ENCODE measurements around the gene MACROD2. TPM values are rescaled to one million over a fixed set of nuclear protein-coding genes. Genes with fewer than 3 reads are reported as not detected.

The MACROD2 gene
- total RNA-seq, 1 donor from 2014 or later, result 0.40 TPM

GRCh38 chr20:15396900-15397299 lies 1401.6 kb downstream of the MACROD2 start:
- DNase-seq (ENCODE audit: low read depth in 2 of 2), result no peak

DNA sequence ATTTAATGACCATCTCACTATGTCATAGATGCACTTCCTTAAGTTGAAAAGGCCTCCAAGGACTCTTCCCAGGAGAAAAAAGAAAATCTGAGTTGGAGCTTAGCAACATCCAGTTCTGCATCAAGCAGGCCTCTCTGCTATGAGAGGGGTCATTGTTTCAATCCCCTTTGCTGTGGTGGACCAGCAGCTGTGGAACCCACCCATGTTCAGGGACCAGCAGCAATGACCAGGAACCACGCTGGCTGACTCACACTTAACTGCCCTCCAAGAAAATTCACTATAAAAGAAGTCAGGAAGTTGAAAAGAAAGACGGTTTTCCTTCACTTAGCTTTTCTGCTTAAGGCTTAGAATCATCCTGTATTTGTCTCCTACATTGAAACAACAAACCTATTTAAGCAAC lies 1404.5 kb downstream of the MACROD2 start:
- DNase-seq (ENCODE audit: low read depth in 2 of 2), result no peak

- DNase-seq (ENCODE audit: low read depth in 2 of 2), result no peak
Measured at GRCh38 chr20:15406072-15406471, 1410.8 kb downstream of the MACROD2 start.

DNA sequence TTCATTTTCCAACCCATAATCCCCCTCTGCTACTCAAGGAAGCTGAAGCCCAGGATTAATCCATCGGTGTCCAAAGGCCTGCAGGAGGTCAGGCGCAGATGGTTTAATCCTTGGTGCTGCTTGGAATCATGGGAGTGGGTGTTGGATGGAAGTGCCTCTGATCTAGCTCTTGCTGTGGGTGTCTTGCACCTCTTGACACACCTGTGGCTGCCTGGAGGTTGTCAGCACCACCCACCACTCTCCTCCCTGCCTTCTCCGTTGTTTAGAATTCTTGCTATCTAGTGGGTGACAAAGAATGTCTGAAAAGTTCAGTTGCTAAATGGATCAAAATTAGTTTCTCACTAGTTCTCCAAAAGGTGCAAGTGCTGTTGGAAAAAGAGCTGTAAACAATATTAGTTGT lies 1416.5 kb downstream of the MACROD2 start:
- DNase-seq (ENCODE audit: low read depth in 2 of 2), result no peak

- no peak for DNase-seq (ENCODE audit: low read depth in 2 of 2)
Measured at GRCh38 chr20:15415908-15416307, 1420.6 kb downstream of the MACROD2 start.

DNA sequence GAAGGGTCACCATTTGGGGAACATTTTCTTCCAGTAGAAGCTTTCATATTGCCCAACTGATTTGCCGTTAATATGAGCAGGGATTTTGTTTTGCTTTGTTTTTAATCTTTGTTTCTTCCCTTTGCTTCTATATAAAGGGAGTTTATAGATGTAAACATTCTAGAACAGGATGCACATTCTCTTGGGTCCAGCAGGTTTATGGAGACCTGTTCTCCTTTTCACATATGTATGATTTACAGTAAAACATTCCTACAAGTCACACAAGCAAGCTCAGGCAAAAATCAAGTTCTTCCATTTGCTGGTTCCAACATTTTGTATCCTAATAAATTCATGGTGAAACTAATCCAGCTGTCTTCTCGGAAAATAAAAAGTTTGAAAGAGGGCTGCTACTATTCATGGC lies 1424.5 kb downstream of the MACROD2 start:
- no peak for DNase-seq (ENCODE audit: low read depth in 2 of 2)

GRCh38 chr20:15422966-15423365 lies 1427.7 kb downstream of the MACROD2 start:
- no peak for DNase-seq (ENCODE audit: low read depth in 2 of 2)

- no peak for DNase-seq (ENCODE audit: low read depth in 2 of 2)
Measured at GRCh38 chr20:15439551-15439950, 1444.2 kb downstream of the MACROD2 start.

DNA sequence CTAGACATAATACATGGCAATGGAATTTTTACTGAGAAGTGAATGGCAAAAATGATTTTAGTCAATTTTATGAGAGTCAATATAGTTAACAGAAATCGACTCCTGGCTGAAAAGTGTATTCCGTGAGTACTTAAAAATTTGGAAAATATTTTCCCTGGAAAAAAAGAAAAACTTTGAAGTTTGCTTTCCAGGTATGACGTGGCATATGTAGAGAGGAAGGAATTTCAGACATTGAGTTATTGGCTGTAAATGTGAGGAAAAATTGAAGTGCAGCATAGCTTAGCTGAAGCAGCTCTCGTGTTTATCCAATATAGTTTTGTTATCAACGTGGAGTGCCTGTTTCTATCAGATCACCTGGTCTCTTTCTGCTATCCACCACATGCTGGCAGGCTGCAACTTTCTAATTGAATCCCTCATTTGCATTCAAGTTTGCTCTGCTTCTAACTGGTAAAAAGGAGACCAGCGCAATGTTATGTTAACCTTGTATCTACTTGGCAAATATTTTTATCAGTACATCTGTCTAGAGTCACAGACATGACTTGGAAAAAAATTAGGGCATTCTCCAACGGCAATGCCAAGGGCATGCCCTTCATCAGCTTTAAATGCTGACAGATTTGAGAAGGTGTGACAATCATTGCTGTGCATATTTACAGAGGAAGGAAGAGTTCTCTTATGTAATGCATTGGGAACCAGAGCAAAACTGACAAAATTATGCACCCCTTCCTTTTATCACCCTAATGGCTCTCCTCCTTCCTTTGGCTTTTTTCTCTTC lies 1444.9 kb downstream of the MACROD2 start:
- peak in 1 of 2 donors; percentile 50 for DNase-seq (ENCODE audit: low read depth in 2 of 2)

DNA sequence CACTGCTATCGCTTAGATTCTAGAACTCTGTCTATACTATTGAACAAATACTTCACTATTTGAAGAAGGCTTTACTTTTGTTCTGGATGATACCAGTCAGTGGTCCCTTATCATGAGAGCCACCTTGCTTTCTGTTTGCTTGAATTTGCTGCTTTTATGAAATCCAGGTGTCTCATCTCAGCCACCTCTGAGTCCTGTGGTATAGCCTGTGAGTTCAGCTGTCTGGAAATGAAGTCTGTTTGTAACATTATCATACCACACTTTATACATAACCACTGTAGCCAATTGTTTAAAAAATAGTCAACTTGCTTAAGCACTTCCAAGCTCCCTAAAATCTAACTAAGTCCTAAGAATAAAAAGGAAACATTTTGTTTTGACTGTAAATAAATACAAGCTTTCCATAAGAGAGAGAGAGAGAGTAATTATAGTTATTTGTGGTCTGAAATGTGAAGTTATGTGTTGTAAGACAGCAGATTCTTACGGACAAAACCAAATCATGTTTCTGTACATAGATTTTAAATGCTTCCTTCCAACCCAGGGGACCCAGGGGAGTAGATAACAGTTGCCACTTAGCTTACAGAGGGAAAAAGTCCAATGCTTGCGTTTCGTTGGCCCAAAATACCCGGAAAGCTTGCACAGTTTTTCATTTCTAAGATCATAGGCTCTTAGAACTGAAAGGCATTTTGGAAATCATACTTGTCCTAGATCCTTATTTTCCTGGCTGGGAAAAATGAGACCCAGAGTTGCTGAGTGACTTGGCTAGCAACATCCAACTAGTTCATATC lies 1449.9 kb downstream of the MACROD2 start:
- DNase-seq (ENCODE audit: low read depth in 2 of 2), result no peak

GRCh38 chr20:15446373-15446772 lies 1451.1 kb downstream of the MACROD2 start:
- DNase-seq (ENCODE audit: low read depth in 2 of 2), result peak in 1 of 2 donors; percentile 95

DNA sequence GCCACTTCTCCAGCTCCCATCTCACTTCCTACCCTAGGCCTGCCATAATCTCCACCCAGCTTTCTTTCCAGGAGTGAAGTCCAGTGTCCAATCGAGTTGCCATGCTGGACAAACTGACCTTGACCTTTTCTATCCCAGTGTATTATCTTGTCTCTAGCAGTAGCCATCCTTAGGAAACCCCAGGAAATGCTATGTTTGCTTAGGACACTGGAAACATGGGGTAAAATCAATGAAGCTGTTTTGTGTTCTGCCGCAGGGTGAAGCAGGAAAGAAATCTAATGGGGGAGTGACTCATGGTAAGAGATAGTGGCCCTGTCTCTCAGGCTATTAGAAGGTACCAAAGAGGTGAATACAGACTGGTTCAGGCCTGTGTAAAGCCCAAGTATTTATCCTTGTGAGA lies 1452.2 kb downstream of the MACROD2 start:
- no peak for DNase-seq (ENCODE audit: low read depth in 2 of 2)

GRCh38 chr20:15449061-15449460 lies 1453.7 kb downstream of the MACROD2 start:
- no peak for DNase-seq (ENCODE audit: low read depth in 2 of 2)

DNA sequence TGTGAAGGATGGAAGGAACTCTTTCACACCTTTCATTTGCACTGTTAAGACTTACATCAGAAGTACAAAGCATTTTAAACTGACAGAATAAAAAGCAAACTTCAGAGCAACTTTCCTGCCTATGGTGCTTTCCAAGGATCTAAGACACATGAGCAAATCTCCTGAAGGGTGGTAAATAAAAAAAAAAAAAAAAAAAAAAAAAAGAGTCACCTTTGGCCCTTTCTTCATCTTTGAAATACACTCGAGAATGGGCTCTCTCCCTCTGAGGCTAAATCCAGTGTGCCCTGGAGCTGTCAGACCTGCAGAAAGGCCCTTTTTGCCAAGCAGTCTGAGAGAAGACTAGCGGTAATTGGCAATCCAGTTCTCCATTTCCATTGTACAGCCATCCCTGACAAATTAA lies 1455.9 kb downstream of the MACROD2 start:
- DNase-seq (ENCODE audit: low read depth in 2 of 2), result no peak

DNA sequence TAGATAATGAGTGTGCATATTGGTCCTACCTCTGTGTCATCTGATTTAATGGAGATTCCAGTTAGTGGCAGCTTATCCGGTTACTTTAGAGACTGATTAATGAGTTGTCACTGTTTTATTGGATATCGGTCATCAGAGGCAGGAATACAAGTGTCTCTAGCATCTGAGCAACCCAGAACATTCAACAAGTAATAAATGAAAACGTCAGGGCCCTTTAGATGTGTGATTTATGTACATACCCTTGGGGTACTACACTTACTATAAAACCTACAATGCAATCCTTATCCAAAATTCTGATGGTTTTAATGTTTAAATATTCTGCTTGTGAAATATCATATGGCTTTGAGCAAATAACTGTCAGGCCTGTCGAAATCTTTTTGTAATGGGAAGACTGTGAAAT lies 1460.0 kb downstream of the MACROD2 start:
- DNase-seq (ENCODE audit: low read depth in 2 of 2), result no peak

GRCh38 chr20:15461938-15462337 lies 1466.6 kb downstream of the MACROD2 start:
- no peak for DNase-seq (ENCODE audit: low read depth in 2 of 2)

DNA sequence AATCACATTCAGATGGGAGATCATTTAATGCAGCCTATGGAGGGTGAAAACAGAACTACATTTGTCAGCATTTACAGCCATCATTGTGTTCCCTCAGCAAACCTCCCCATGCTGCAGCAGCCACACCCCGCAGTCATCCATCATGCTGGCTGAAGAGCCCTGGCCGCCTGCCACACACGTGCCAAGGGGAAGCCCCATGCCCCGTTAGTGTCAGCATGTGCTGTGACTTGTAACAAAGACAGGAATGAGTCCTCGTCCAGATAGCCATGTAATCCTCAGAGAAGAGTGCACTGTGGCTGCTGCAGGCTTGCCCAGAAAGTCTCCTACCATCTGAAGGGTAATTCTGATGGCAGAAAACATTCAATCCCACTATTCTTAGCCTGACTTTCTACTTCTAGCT lies 1480.2 kb downstream of the MACROD2 start:
- DNase-seq (ENCODE audit: low read depth in 2 of 2), result peak in 1 of 2 donors; percentile 77

- DNase-seq (ENCODE audit: low read depth in 2 of 2), result no peak
Measured at GRCh38 chr20:15476186-15476585, 1480.9 kb downstream of the MACROD2 start.

GRCh38 chr20:15476781-15477180 lies 1481.5 kb downstream of the MACROD2 start:
- no peak for DNase-seq (ENCODE audit: low read depth in 2 of 2)

DNA sequence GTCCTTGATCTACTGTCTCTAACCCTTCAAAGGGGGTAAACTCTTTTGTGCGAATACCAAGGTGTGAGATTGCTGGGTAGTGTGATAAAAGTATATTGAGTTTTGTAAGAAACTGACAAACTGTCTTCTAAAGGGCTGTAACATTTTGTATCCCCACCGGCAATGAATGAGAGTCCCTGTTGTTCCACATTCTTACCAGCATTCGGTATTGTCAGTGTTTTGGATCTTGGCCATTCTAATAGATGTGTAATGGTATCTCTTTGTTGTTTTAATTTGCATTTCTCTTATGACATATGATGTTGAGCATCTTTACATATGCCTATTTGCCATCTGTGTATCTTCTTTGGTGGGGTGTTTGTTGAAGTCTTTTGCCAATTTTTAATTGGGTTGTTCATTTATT lies 1487.2 kb downstream of the MACROD2 start:
- DNase-seq (ENCODE audit: low read depth in 2 of 2), result no peak

- no peak for DNase-seq (ENCODE audit: low read depth in 2 of 2)
Measured at GRCh38 chr20:15485519-15485918, 1490.2 kb downstream of the MACROD2 start.

GRCh38 chr20:15487030-15487429 lies 1491.7 kb downstream of the MACROD2 start:
- DNase-seq (ENCODE audit: low read depth in 2 of 2), result no peak

DNA sequence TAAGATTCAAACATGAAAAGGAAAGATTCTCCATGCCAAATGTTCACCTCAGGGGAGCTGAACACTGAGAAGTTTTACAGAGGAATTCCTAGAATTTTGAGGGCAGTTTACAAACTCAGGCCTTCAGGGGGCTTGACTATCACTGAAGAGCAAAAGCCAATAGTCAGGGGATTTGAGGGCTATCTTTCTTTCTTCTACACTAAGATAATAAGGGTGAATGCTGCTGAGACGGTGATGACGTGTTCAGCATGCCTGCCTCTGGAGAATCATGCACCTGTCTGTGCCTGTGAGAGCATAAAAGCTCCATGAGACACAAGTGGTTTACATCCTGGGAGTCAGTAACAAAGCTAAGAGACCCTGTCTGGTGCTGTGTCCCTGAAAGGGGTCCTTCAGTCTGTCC lies 1492.4 kb downstream of the MACROD2 start:
- DNase-seq (ENCODE audit: low read depth in 2 of 2), result no peak

Measured in lung microvascular endothelial cell (primary cell).